ENCODE measurements around the gene TPCN2.

The TPCN2 gene

DNA sequence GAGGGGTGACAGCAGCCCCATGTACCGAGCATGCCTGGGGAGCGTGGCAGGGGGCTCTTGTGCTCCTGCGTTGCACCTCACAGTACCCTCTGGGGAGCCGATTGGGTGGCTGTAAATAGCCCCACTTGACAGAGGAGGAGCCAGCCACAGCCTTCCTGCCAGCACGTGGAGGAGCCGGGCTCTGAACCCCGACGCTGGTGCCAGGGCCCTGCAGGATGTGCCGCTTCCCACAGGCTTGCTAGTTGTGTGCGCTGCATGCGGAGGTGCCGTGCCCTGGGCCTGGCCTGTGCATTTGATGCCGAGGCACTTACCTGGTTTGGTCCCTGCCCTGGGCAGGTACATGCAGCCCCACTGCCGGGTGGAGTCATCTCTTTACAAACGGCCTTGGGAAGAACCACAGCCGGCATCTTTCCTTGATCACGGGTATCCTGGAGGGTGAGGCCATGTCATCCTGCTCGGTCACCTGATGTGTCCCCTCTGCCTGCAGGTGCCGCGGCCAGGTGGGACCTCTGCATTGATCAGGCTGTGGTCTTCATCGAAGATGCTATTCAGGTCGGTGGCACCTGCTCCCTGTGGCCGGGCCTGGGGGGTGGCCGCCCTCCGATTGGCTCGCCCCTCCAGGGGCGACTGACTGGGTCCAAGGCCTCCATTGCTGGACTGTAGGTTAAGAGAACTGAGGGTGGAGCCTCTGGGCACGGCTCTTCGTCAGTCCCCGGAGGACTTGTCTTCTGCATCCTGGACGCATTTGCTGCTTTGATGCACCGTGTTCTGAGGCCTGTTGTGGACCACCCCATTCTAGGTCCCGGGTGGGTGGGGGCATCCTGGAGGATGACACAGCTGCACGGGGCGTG, 5.0 kb downstream of the TPCN2 start:
- peak overlapping the region; percentile 89 for H3K27ac Mint-ChIP-seq
- H3K36me3 Mint-ChIP-seq, result peaks cover 41 to 53% of the 10 kb centered on the region in 2 donors
- H3K4me3 Mint-ChIP-seq, result peak overlapping the region in 1 of 2 donors; percentile 50
- no peak for ATAC-seq (replicated peaks)
- no peaks in the 10 kb centered on the region for H3K27me3 Mint-ChIP-seq
- H3K4me1 Mint-ChIP-seq, result peaks cover 52 to 83% of the 10 kb centered on the region in 2 donors
- peaks cover 1 to 3% of the 10 kb centered on the region in 2 donors for H3K9me3 Mint-ChIP-seq
- no peak for DNase-seq

DNA sequence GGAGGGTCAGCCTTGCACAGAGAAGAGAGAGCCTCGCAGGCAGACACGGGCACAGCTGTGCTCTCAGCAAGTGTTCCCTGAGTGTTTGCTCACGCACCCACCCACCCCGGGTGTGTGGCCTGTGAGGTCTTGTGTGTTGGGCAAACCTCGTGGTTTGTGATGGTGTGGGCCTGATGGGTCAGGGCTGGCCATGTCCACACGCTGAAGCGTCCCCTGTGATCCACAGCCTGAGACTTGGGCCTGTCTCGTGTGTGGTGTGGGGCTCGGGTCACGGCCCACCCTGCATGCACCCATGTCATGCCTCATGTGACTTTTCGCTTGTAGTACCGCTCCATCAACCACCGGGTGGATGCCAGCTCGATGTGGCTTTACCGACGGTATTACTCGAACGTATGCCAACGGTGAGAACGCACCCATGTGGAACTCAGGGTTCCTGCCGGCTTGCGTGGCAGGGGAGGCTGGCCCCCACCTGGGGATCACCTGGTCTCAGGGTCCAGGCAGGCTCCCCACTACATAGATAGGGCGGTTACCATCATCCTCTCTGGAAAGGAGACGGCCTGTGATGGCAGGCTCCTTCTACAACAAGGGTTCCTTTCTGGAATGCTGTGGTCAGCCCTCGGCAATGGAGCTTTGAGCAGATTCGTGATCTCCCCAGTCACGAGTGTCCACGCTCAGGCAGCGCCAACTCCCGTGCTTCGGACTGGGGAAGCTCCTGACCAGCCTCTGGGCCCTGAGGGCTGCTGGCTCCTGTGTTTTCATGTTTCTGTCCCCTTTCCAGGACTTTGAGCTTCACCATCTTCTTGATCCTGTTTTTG, 5.9 kb downstream of the TPCN2 start:
- peak overlapping the region; percentile 89 for H3K27ac Mint-ChIP-seq
- H3K4me1 Mint-ChIP-seq, result peaks cover 51 to 80% of the 10 kb centered on the region in 2 donors
- ATAC-seq (replicated peaks) (no peak), DNase-seq (no peak)
- no peaks in the 10 kb centered on the region for H3K27me3 Mint-ChIP-seq
- peak overlapping the region in 1 of 2 donors; percentile 50 for H3K4me3 Mint-ChIP-seq
- H3K9me3 Mint-ChIP-seq, result peaks cover 1 to 3% of the 10 kb centered on the region in 2 donors
- H3K36me3 Mint-ChIP-seq, result peaks cover 46 to 59% of the 10 kb centered on the region in 2 donors

DNA sequence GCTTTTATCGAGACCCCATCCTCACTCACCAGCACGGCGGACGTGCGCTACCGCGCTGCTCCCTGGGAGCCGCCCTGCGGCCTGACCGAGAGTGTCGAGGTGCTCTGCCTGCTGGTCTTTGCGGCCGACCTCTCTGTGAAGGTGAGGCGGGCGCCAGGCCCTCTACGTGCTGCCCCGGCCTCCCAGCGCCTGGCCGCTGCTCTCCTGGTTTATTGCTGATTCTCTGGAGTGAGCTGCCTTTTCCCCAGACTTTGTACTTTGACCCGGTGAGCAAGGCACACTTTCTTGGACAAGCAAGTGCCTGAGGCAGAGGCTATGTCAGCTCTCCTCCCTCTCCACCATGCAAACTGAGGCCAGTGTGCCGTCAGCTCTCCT, 6.5 kb downstream of the TPCN2 start:
- Mint-ChIP-seq H3K4me1 (peaks cover 46 to 75% of the 10 kb centered on the region in 2 donors), H3K4me3 (peak overlapping the region in 1 of 2 donors; percentile 9), H3K9me3 (peaks cover 1 to 3% of the 10 kb centered on the region in 2 donors)

DNA sequence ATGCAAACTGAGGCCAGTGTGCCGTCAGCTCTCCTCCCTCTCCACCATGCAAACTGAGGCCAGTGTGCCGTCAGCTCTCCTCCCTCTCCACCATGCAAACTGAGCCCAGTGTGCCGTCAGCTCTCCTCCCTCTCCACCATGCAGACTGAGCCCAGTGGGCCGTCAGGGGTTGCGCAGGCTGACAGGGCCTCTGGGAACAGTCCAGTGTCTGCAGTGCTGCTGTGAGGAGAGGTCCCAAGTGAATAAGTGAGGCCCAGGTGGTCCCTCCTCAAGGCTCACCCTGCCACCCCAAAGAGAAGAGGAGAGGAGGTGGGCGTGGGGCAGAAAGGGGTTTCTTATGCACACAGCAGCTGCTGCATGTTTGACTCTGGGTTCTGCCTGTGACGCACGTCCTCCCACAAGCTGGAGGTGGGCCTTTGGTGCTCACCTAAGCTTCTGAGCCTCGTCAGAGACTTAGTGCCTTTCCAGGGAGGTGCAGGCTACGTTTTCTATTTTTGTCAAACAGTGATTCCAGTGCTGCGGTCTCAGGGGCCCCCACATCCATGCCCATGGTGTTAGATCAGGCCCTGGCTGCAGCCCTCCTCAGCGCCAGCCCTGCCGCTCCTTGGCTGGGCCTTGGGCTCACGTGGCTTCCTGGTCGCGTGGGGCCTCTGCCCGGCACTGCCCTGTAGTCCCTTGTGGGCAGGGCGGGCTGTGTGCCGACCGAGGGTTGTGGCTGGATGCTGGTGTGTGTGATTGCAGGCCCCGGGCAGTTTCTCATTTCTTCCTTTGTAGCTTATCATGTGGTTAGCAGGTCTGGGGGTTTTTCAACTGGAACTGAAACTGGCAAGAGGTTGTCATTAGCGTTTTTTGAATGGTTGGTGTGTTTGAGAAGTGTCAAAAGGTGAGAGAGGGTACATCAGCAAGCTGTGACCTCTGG, 7.1 kb downstream of the TPCN2 start:
- peaks cover 46 to 73% of the 10 kb centered on the region in 2 donors for H3K4me1 Mint-ChIP-seq
- H3K4me3 Mint-ChIP-seq, result peak overlapping the region; percentile 56 to 80
- DNase-seq, result peak; percentile 89
- H3K36me3 Mint-ChIP-seq, result peaks cover 57 to 71% of the 10 kb centered on the region in 2 donors
- peaks cover 1 to 3% of the 10 kb centered on the region in 2 donors for H3K9me3 Mint-ChIP-seq
- no peaks in the 10 kb centered on the region for H3K27me3 Mint-ChIP-seq
- H3K27ac Mint-ChIP-seq, result peak overlapping the region; percentile 98
- peak; percentile 93 to 95 for ATAC-seq (replicated peaks)

More for the DNA sequence above, 6.5 kb downstream of the TPCN2 start:
- ATAC-seq (replicated peaks), result no peak
- DNase-seq, result no peak
- Mint-ChIP-seq H3K36me3 (peaks cover 51 to 64% of the 10 kb centered on the region in 2 donors), H3K27ac (peak overlapping the region; percentile 81), H3K27me3 (no peaks in the 10 kb centered on the region)

DNA sequence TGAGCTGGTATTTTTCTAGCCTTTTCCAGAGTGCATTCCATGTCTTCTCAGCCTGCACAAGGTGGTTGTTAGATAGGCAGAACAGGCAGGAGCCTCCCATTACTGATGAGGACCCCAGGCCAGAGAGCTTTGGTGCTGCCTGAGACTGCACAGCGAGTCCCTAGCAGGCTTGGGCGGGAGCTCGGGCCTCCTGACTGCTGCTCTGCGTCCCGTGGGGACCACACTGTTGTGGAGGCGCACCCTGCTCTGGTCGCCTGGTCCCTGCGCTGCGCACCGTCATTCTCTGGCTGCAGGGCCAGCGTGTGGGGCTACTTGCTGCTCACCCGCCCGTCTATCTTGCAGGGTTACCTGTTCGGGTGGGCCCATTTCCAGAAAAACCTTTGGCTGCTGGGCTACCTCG, 8.5 kb downstream of the TPCN2 start:
- H3K27ac Mint-ChIP-seq, result peak overlapping the region; percentile 98
- H3K9me3 Mint-ChIP-seq, result peaks cover 1 to 3% of the 10 kb centered on the region in 2 donors

DNA sequence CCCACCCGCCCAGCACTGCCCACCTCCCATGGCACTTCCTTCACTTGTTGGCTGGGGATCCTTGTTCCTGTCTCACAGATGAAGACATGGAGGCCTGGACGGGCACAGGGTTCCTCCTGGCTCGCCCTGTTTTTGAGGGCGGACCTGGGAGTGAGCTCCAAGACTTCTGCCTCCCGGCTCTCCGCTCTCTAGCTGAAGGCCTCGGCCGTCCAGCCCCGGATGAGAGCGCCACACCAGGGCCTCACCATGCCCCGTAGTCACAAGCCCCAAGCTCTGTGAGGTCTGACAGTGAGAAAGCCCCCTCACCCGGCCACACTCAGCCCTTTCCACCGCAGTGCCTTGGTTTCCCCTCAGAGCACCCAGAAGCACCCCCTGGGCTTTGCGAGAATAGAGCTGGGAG, 9.1 kb downstream of the TPCN2 start:
- peak overlapping the region; percentile 75 for H3K27ac Mint-ChIP-seq
- H3K36me3 Mint-ChIP-seq, result peaks cover 61 to 82% of the 10 kb centered on the region in 2 donors
- H3K27me3 Mint-ChIP-seq, result no peaks in the 10 kb centered on the region
- ATAC-seq (replicated peaks), result no peak
- no peak overlapping the region for H3K4me3 Mint-ChIP-seq
- no peak for DNase-seq
- peaks cover 1 to 3% of the 10 kb centered on the region in 2 donors for H3K9me3 Mint-ChIP-seq
- H3K4me1 Mint-ChIP-seq, result peaks cover 35 to 65% of the 10 kb centered on the region in 2 donors

More for the DNA sequence above, 8.5 kb downstream of the TPCN2 start:
- ATAC-seq (replicated peaks) (no peak), DNase-seq (no peak)
- Mint-ChIP-seq H3K36me3 (peaks cover 62 to 77% of the 10 kb centered on the region in 2 donors), H3K4me1 (peaks cover 39 to 71% of the 10 kb centered on the region in 2 donors), H3K27me3 (no peaks in the 10 kb centered on the region), H3K4me3 (no peak overlapping the region)

DNA sequence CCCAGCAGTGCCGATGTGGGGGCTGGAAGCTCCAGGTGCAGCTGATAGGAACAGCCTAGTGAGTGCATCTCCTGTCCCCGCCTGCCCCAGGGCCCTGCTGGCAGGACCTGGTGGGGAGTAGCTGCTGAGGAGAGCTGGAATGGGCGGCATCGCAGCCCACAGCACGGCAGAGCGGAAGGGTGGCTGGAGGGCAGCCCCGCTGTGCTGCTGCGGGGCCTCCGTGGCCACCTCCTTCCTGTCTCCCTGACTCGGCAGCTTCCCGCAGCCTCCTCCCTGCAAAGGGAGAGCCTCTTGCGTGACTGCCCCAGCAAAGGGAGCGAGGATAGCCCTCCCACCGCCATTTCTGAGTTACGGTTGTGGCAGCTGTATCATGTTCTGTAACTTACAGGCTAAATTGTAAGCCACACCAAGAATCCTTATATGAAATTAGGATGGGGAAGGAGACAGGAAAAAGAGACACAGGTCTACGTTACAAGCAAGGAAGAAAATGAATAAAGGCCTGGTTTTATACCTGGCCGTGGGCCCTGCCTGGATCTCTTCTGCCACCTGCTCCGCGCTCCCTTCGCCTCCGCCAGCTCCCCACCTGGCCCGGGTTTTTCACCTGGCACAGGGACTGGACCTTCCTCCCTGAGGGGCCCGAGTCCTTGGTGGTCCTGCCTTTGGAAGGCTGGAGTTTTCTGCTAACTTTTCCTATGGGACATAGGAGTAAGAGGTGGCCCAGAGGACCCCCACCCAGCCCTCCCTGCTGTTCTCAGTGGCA, 10.0 kb downstream of the TPCN2 start:
- Mint-ChIP-seq H3K36me3 (peaks cover 62 to 82% of the 10 kb centered on the region in 2 donors), H3K4me3 (no peak overlapping the region), H3K9me3 (peaks cover 1 to 3% of the 10 kb centered on the region in 2 donors), H3K27ac (peak overlapping the region; percentile 75), H3K27me3 (no peaks in the 10 kb centered on the region), H3K4me1 (peaks cover 30 to 56% of the 10 kb centered on the region in 2 donors)
- DNase-seq, result no peak
- no peak for ATAC-seq (replicated peaks)

DNA sequence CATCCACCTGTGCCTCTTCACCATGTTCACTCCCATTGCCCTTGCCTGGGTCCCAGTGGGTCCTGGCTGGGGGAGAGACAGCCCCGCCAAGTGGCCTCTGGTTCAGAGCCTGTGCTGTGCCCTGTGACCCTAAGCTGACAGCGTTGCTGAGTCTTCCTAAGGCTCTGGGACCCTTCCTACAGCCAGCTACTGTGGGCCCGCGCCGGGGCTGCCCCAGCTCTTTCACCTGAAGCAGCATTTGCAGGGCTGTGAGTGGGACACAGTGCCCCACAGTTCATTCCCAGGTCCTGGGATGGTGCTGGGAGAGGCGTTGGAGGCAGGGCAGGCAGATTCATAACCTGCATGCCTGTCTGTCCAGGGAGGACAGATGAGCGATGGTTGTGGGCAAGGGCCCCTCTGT, 10.7 kb downstream of the TPCN2 start:
- Mint-ChIP-seq H3K27me3 (no peaks in the 10 kb centered on the region), H3K36me3 (peaks cover 59 to 75% of the 10 kb centered on the region in 2 donors), H3K4me3 (no peak overlapping the region), H3K27ac (no peak overlapping the region), H3K4me1 (peaks cover 25 to 49% of the 10 kb centered on the region in 2 donors), H3K9me3 (peaks cover 1 to 3% of the 10 kb centered on the region in 2 donors)
- DNase-seq, result no peak
- no peak for ATAC-seq (replicated peaks)

DNA sequence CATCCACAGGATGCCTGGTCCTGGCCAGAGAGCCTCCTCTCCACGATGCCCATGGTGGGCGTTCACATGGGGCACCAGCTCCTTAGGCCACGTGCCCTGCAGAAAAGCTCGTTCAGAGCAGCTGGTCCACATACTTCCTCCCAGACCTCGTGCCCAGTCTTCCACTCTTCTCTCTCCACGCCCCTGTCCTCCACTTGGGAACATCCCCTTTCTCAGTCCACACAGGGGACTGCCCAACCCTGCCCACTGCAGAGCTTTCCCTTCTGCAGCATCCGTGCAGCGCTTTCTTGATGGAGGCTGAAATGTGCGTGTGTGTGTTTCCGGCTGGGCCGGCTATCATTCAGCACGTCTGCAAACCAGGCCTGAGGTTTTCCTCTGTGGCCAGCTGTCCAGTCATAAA, 11.3 kb downstream of the TPCN2 start:
- H3K36me3 Mint-ChIP-seq, result peaks cover 59 to 71% of the 10 kb centered on the region in 2 donors
- H3K27ac Mint-ChIP-seq, result peak overlapping the region; percentile 73
- peaks cover 1 to 3% of the 10 kb centered on the region in 2 donors for H3K9me3 Mint-ChIP-seq
- DNase-seq (no peak), ATAC-seq (replicated peaks) (no peak)
- no peaks in the 10 kb centered on the region for H3K27me3 Mint-ChIP-seq
- peaks cover 25 to 46% of the 10 kb centered on the region in 2 donors for H3K4me1 Mint-ChIP-seq
- no peak overlapping the region for H3K4me3 Mint-ChIP-seq

DNA sequence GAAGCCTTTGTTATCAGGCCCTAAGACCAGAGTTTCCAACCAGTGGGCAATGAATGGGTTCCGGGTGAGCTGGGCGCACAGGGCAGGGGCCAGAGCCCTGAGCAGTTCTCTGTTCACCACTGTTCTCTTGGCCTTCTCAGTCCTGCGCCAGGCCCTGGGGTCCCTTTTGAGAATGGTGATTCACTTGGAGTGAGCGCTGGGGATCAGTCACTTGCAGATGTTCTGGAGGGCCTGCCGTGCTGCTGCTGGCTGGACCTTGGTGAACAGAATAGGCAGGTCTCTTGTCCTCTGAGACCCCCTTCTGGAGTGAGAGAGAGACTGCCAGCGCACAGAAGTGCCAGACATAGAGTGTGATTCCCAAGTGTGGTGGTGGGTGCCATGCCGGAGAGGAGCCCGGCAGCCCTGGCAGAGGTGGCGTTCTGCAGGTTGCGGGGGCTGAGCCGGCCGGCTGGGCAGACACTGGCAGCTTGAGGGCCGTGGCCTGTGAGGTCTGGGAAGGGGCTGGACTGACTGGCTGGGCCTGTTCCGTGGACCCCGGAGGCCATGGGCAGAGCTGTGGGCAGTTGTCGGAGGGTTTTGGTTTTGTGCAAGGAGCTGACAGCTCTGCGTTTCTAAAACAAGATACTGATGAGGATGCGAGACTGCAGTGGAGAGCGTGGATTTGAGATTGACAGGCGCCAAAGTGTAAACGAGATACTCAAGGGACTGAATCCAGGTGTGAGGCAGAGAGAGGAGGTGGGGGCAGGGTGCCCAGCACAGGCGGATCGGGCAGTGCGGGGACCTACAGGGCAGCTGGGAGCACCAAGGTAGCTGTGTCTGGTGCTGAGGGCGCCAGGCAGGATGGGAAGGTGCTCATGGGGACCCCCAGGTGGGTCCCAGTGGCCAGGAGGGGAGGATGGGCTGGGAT, 12.3 kb downstream of the TPCN2 start:
- no peaks in the 10 kb centered on the region for H3K9me3 Mint-ChIP-seq
- peaks cover 58 to 67% of the 10 kb centered on the region in 2 donors for H3K36me3 Mint-ChIP-seq
- H3K4me1 Mint-ChIP-seq, result peaks cover 15 to 36% of the 10 kb centered on the region in 2 donors
- DNase-seq (no peak), ATAC-seq (replicated peaks) (no peak)
- no peak overlapping the region for H3K4me3 Mint-ChIP-seq
- H3K27me3 Mint-ChIP-seq, result no peaks in the 10 kb centered on the region
- H3K27ac Mint-ChIP-seq, result no peak overlapping the region

DNA sequence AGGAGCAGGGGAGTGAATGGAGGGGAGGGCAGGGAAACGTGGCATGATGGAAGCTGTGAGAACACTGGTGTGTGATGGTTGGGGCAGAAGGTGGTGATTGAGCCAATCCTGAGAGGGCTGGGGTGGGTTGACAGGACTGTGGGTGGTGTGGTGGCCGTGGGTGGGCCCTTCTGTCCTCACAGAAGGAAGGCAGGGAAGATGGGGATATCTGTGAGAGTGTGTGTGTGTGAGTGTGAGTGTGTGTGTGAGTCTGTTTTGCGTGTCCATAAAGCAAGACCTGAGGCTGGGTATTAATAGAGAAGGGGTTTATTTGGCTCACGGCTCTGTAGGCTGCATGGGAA, 13.0 kb downstream of the TPCN2 start:
- Mint-ChIP-seq H3K4me1 (peaks cover 11 to 30% of the 10 kb centered on the region in 2 donors), H3K9me3 (no peaks in the 10 kb centered on the region)
- no peak for DNase-seq

DNA sequence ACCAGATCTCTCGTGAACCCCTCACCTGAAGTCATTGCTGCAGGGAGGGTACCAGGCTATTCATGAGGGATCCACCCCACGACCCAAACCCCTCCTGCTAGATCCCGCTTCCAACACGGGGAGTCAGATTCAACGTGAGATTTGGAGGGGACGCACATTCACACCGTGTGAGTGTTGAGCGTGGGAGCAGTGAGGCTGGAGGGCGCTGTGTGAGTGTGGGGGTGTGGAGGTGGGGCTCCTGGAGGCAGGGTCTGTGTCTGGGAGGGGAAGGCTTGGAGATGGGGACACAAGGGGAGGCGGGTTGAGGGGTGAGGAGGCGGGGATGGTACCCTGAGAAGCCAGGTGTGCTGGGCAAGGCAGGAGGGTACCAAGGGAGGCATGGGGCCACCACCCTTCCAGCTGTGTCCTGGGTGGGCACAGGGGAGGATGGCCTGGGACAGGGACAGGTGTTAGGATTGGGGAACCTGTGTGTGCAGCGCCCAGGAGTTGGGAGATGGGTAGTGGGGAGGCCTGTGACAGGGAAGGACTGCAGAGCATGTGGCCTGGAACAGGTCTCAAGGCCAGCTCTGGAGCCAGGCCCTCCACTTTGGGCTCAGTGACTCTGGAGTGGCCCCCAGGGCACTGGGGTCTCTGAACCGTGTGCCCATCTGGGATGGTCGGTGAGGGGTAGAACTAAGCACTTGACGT, 13.6 kb downstream of the TPCN2 start:
- ATAC-seq (replicated peaks) (no peak), DNase-seq (no peak)
- peak overlapping the region; percentile 9 for H3K27ac Mint-ChIP-seq
- H3K4me1 Mint-ChIP-seq, result peaks cover 10 to 27% of the 10 kb centered on the region in 2 donors
- H3K4me3 Mint-ChIP-seq, result no peak overlapping the region
- H3K27me3 Mint-ChIP-seq, result no peaks in the 10 kb centered on the region
- no peaks in the 10 kb centered on the region for H3K9me3 Mint-ChIP-seq
- H3K36me3 Mint-ChIP-seq, result peaks cover 58 to 63% of the 10 kb centered on the region in 2 donors

More for the DNA sequence above, 13.0 kb downstream of the TPCN2 start:
- H3K27ac Mint-ChIP-seq, result peak overlapping the region; percentile 53
- H3K27me3 Mint-ChIP-seq, result no peaks in the 10 kb centered on the region
- ATAC-seq (replicated peaks), result no peak
- H3K4me3 Mint-ChIP-seq, result no peak overlapping the region
- H3K36me3 Mint-ChIP-seq, result peaks cover 59 to 66% of the 10 kb centered on the region in 2 donors

Data from stimulated activated naive B cell treated with anti-CD40 and anti-IgM and Interleukin-4, amounts not matched to agents 10 μg/mL and 1 μg/mL and 100 μg/mL, for 72 hours (primary cell).